ENCODE measurements around the gene CUL9.

The CUL9 gene

DNA sequence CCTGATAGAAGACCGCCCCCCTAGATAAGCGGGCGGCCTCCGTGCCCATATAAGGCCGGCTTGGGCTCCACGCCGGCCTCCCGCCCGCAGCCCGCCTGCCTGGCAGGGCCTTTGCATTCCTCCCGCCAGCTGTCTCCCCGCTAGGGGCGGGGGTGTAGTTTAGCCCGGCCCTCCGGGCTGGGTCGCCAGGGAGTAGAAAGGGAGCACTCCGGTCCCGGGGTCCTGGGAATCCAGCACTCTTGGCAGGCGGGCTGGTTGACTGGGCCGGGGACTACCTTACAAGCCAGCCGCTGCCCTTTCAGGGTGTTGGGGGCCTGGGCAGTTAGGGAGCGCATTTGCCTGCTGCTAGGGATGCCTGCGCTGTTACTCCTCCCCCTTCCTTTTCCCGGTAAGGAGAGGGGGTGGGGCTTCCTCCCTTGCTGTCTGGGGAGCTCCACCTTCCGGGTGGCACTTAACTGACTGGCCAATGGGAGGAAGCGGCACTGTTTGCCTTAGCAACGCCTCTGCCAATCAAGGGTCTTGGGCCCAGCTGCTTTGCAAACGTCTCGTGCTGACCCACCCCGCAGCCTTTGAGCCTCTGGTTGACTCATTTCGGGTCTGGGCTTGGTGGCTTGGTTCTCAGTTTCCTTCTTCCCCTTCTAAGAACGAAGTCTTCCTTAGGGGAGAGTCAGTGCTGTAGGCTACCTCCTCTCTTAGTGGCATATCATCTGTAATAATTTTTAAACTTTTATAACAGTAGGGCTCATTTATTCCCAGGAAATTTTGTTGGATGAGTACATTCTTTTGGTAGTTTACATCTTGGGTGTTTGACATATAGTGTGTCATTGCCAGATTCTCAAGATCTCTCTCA is 7.5 kb upstream of the CUL9 start:
- TF ChIP-seq, protein P1, sequence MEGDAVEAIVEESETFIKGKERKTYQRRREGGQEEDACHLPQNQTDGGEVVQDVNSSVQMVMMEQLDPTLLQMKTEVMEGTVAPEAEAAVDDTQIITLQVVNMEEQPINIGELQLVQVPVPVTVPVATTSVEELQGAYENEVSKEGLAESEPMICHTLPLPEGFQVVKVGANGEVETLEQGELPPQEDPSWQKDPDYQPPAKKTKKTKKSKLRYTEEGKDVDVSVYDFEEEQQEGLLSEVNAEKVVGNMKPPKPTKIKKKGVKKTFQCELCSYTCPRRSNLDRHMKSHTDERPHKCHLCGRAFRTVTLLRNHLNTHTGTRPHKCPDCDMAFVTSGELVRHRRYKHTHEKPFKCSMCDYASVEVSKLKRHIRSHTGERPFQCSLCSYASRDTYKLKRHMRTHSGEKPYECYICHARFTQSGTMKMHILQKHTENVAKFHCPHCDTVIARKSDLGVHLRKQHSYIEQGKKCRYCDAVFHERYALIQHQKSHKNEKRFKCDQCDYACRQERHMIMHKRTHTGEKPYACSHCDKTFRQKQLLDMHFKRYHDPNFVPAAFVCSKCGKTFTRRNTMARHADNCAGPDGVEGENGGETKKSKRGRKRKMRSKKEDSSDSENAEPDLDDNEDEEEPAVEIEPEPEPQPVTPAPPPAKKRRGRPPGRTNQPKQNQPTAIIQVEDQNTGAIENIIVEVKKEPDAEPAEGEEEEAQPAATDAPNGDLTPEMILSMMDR (IDR thresholded peaks at IDR 0.05; ENCODE audit: low read depth, low read length), result no peak
- peak; percentile 99 for DNase-seq (ENCODE audit: extremely low read depth, low read depth)

DNA sequence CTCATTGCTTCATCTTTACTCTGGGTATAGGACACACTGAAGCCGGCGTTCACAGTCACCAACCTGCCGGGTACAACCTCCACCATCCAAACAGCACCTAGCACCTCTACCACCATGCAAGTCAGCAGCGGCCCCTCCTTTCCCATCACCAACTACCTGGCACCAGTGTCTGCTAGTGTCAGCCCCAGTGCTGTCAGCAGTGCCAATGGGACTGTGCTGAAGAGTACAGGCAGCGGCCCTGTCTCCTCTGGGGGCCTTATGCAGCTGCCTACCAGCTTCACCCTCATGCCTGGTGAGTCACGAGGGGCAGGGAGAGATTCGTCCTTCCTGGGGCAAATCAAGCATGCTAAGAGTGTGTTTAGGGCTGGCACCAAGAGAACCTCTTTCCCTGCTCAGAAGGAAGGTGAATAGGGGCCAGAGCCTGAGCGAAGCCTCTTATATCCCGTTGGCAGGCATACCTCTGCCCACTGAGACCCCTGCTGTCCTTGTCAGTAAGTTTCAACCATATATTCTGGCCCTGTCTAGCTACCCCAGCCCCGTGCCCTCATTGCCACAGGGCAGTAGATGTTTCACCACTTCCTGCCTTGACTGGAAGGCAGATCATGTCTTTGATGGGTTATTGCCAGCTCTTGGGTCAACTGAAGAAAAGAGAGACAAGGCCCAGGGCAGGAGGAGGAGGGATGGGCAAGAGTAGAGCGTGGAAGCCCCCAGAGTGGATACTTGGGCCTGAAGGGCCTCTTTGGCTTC is 6.1 kb upstream of the CUL9 start:
- no peak for DNase-seq (ENCODE audit: extremely low read depth, low read depth)
- TF ChIP-seq, protein P1 (IDR thresholded peaks at IDR 0.05; ENCODE audit: low read depth, low read length), result no peak

DNA sequence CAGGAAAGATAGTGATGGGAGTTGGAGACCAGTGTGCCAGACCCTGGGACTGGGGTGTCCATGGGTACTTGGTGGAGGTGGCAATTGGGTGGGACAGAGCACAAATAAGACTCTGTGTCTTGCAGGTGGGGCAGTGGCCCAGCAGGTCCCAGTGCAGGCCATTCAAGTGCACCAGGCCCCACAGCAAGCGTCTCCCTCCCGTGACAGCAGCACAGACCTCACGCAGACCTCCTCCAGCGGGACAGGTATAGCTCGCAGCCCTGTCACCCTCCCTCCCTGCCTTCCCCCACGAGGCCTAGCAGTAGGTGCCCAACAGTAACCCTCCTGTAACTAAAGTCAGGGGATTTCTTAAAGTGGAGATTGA is 5.6 kb upstream of the CUL9 start:
- TF ChIP-seq, protein P1 (IDR thresholded peaks at IDR 0.05; ENCODE audit: low read depth, low read length), result no peak
- DNase-seq (ENCODE audit: extremely low read depth, low read depth), result no peak

DNA sequence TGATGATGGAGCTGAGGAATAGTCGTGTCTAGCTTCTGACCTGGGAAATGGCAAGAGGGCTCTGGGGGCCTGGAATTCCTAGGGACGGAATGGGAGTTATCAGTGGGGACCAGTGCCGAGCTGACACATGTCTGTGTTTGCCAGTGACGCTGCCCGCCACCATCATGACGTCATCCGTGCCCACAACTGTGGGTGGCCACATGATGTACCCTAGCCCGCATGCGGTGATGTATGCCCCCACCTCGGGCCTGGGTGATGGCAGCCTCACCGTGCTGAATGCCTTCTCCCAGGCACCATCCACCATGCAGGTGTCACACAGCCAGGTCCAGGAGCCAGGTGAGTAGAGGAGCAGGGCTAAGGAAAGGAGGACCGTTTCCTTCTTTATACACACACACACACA is 3.8 kb upstream of the CUL9 start:
- DNase-seq (ENCODE audit: extremely low read depth, low read depth), result no peak
- TF ChIP-seq, protein P1 (IDR thresholded peaks at IDR 0.05; ENCODE audit: low read depth, low read length), result no peak

DNA sequence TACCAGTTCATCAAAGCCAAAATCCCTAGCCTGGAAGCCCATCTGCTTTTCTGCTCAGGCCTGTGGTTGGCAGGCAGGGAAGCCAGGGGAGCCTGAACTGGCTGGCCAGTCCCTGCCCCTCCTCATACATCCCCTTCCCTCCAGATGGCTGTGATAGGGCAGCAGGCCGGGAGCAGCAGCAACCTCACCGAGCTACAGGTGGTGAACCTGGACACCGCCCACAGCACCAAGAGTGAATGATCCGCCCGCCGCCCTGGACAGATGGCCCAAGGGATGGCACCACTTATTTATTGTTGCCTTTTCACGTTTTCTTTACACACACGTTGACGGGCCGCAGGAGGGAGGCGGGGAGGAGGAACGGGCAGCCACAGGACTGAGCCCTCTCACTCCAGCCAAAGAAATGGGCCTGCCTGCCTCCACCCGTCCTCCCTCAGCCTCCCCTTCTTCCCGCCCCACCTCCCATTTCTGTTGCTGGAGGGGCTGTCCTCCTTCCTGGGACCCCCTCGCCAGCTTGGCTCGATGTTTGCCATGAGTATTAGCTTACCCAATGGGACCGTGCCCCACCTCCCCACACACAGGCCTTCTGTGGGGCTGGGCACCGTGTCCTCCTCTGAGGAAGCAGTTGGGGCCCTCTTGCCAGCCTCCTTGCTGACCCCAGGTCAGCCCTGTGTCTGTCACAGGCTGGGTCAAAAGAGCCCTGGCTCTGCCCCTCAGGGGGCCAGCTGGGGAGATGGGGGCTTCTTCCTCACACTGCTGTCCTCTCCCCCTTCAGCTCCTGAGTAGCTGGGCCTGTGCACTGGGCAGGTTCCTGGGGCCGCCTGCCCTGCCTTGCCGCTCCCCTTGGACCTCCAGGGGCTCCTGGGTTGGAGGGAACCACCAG is 2.8 kb upstream of the CUL9 start:
- no peak for DNase-seq (ENCODE audit: extremely low read depth, low read depth)
- TF ChIP-seq, protein P1 (IDR thresholded peaks at IDR 0.05; ENCODE audit: low read depth, low read length), result no peak

DNA sequence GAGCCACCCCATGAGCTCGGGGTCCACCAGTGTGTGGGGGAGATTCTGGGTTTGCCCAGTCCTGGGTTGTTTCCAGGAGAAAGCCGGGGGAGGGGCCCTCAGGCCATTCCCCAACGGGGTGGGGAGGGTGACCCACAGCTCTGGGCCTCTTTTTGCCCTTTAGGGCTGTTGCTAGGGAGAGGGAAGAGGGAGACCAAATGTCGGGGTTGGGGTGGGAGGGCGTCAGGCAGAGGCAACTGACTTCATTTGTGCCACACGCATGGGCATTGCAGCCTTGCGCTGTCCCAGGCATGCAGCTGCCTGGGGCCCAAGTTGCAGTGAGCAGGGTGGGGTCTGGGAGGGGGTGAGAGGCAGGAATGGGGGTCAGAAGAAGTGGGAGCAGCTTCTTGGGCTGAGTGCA is 1.9 kb upstream of the CUL9 start:
- TF ChIP-seq, protein P1 (IDR thresholded peaks at IDR 0.05; ENCODE audit: low read depth, low read length), result no peak
- no peak for DNase-seq (ENCODE audit: extremely low read depth, low read depth)

All from AG09319 (cell line).